ENCODE measurements around the gene DCAF12.
"Not testable (repeated sequence)": the region's sequence is repeated elsewhere in the genome, so short reads cannot be mapped to it uniquely, and the experiment has no call there.

Gene DCAF12

GRCh38 chr9:34072410-34072809 lies 54.1 kb downstream of the DCAF12 start:
- no peak for DNase-seq (ENCODE audit: low spot score)
- no peak for FAIRE-seq

- DNase-seq (ENCODE audit: low spot score) (no peak), FAIRE-seq (no peak)
Measured at GRCh38 chr9:34070606-34071324, 55.7 kb downstream of the DCAF12 start.

GRCh38 chr9:34069831-34070230 lies 56.7 kb downstream of the DCAF12 start:
- no peak for DNase-seq (ENCODE audit: low spot score)
- no peak for FAIRE-seq

GRCh38 chr9:34065541-34065940 lies 61.0 kb downstream of the DCAF12 start:
- DNase-seq (ENCODE audit: low spot score) (no peak), FAIRE-seq (no peak)

GRCh38 chr9:34059954-34060353 lies 66.5 kb downstream of the DCAF12 start:
- FAIRE-seq, result no peak
- DNase-seq (ENCODE audit: low spot score), result no peak

- FAIRE-seq (no peak), DNase-seq (ENCODE audit: low spot score) (no peak)
Measured at GRCh38 chr9:34059281-34059680, 67.2 kb downstream of the DCAF12 start.

GRCh38 chr9:34049630-34050384 lies 76.7 kb downstream of the DCAF12 start:
- FAIRE-seq, result no peak

GRCh38 chr9:34048727-34049629 lies 77.5 kb downstream of the DCAF12 start, which contains the start of gene UBAP2:
TSS of gene UBAP2 (minus strand) at chr9:34048887. CDS start at chr9:34017148, 31,739 bp downstream.
- DNase-seq (ENCODE audit: low spot score) (peak; percentile 85), FAIRE-seq (no peak)

More at GRCh38 chr9:34049630-34050384, 76.7 kb downstream of the DCAF12 start:
- no peak for DNase-seq (ENCODE audit: low spot score)

GRCh38 chr9:34047864-34048726 lies 78.4 kb downstream of the DCAF12 start:
- FAIRE-seq, result no peak
- DNase-seq (ENCODE audit: low spot score), result peak; percentile 32

- no peak for FAIRE-seq
- no peak for DNase-seq (ENCODE audit: low spot score)
Measured at GRCh38 chr9:34046784-34047379, 79.6 kb downstream of the DCAF12 start.

- DNase-seq (ENCODE audit: low spot score), result no peak
- FAIRE-seq, result no peak
Measured at GRCh38 chr9:34045903-34046302, 80.6 kb downstream of the DCAF12 start.

GRCh38 chr9:34042074-34042473 lies 84.4 kb downstream of the DCAF12 start:
- not testable (repeated sequence) for FAIRE-seq; DNase-seq (ENCODE audit: low spot score)

- FAIRE-seq; DNase-seq (ENCODE audit: low spot score): not testable (repeated sequence)
Measured at GRCh38 chr9:34038851-34039250, 87.6 kb downstream of the DCAF12 start.

- DNase-seq (ENCODE audit: low spot score), result no peak
- FAIRE-seq, result no peak
Measured at GRCh38 chr9:34037626-34038025, 88.9 kb downstream of the DCAF12 start.

GRCh38 chr9:34036625-34037024 lies 89.9 kb downstream of the DCAF12 start:
- DNase-seq (ENCODE audit: low spot score), result no peak
- no peak for FAIRE-seq
